Measurements from ENCODE around the gene METTL4. TPM values are rescaled to one million over a fixed set of nuclear protein-coding genes. Genes with fewer than 3 reads are reported as not detected.

Gene METTL4
- total RNA-seq, 1 donor from 2014 or later = 12.6 TPM

- no peak for TF ChIP-seq CTCF (conservative IDR thresholded peaks at IDR 0.05)
- peaks cover 2% of the 10 kb centered on the region for H3K9me3 Mint-ChIP-seq
- H3K27ac Mint-ChIP-seq (ENCODE audit: unreplicated experiment) = no peak overlapping the region
- no peak overlapping the region for H3K4me3 Mint-ChIP-seq
- peaks cover 14% of the 10 kb centered on the region for H3K4me1 Mint-ChIP-seq
- H3K27me3 Mint-ChIP-seq (ENCODE audit: low read depth) = no peaks in the 10 kb centered on the region
- peaks cover 15% of the 10 kb centered on the region for H3K36me3 Mint-ChIP-seq (ENCODE audit: low read depth)
- DNase-seq (ENCODE audit: low read depth, low spot score) = no peak
Measured at GRCh38 chr18:2538844-2539243, 32.5 kb downstream of the METTL4 start.

GRCh38 chr18:2538236-2538635 lies 33.1 kb downstream of the METTL4 start:
- DNase-seq (ENCODE audit: low read depth, low spot score) = no peak
- Mint-ChIP-seq H3K27me3 (ENCODE audit: low read depth) (no peaks in the 10 kb centered on the region), H3K36me3 (ENCODE audit: low read depth) (peaks cover 15% of the 10 kb centered on the region), H3K4me1 (peaks cover 14% of the 10 kb centered on the region), H3K4me3 (no peak overlapping the region), H3K9me3 (peaks cover 2% of the 10 kb centered on the region), H3K27ac (ENCODE audit: unreplicated experiment) (no peak overlapping the region)
- TF ChIP-seq CTCF (conservative IDR thresholded peaks at IDR 0.05) = no peak

- H3K4me1 Mint-ChIP-seq = peaks cover 14% of the 10 kb centered on the region
- no peak overlapping the region for H3K4me3 Mint-ChIP-seq
- H3K36me3 Mint-ChIP-seq (ENCODE audit: low read depth) = peaks cover 22% of the 10 kb centered on the region
- no peak for DNase-seq (ENCODE audit: low read depth, low spot score)
- H3K9me3 Mint-ChIP-seq = peaks cover 4% of the 10 kb centered on the region
- no peaks in the 10 kb centered on the region for H3K27me3 Mint-ChIP-seq (ENCODE audit: low read depth)
- TF ChIP-seq CTCF (conservative IDR thresholded peaks at IDR 0.05) = no peak
- no peak overlapping the region for H3K27ac Mint-ChIP-seq (ENCODE audit: unreplicated experiment)
Measured at GRCh38 chr18:2537296-2537695, 34.0 kb downstream of the METTL4 start.

- peak overlapping the region; percentile 60 for H3K27ac Mint-ChIP-seq (ENCODE audit: unreplicated experiment)
- peaks cover 8% of the 10 kb centered on the region for H3K9me3 Mint-ChIP-seq
- no peak for TF ChIP-seq CTCF (conservative IDR thresholded peaks at IDR 0.05)
- no peak for DNase-seq (ENCODE audit: low read depth, low spot score)
- H3K36me3 Mint-ChIP-seq (ENCODE audit: low read depth) = peaks cover 26% of the 10 kb centered on the region
- peaks cover 14% of the 10 kb centered on the region for H3K4me1 Mint-ChIP-seq
- H3K4me3 Mint-ChIP-seq = no peak overlapping the region
- no peaks in the 10 kb centered on the region for H3K27me3 Mint-ChIP-seq (ENCODE audit: low read depth)
Measured at GRCh38 chr18:2536493-2536892, 34.8 kb downstream of the METTL4 start.

GRCh38 chr18:2536063-2536462 lies 35.2 kb downstream of the METTL4 start:
- H3K4me3 Mint-ChIP-seq = no peak overlapping the region
- H3K27me3 Mint-ChIP-seq (ENCODE audit: low read depth) = no peaks in the 10 kb centered on the region
- H3K36me3 Mint-ChIP-seq (ENCODE audit: low read depth) = peaks cover 26% of the 10 kb centered on the region
- H3K9me3 Mint-ChIP-seq = peaks cover 8% of the 10 kb centered on the region
- no peak for DNase-seq (ENCODE audit: low read depth, low spot score)
- no peak for TF ChIP-seq CTCF (conservative IDR thresholded peaks at IDR 0.05)
- peaks cover 14% of the 10 kb centered on the region for H3K4me1 Mint-ChIP-seq
- H3K27ac Mint-ChIP-seq (ENCODE audit: unreplicated experiment) = peak overlapping the region; percentile 60

Measured in neural crest cell (in vitro differentiated cells).